Smooth muscle cell (in vitro differentiated cells): ENCODE measurements around the gene APOC4. TPM values are rescaled to one million over a fixed set of nuclear protein-coding genes. Genes with fewer than 3 reads are reported as not detected.

Source experiments
- DNase-seq: peaks from one replicate; lab custom pipeline; 2025; ENCODE audit not compliant: unreplicated experiment; lab: John Stamatoyannopoulos, UW
- H2AFZ ChIP-seq: fragments of 200-600 bp; sonication (generic); 2 replicates; pipeline ENCODE4 v1.6.0; 2016; ENCODE audit warnings: antibody characterized with exemption, low read depth, mild to moderate bottlenecking
- H3F3A ChIP-seq: fragments of 200-600 bp; sonication (generic); 2 replicates; pipeline ENCODE4 v1.6.0; 2017; ENCODE audit warnings: antibody characterized with exemption, low read depth
- H3K27ac ChIP-seq: fragments of 200-600 bp; sonication (generic); 2 replicates; pipeline ENCODE4 v1.5.1; 2016; ENCODE audit warnings: low read depth, mild to moderate bottlenecking
- H3K27me3 ChIP-seq: fragments of 200-600 bp; sonication (generic); 2 replicates; pipeline ENCODE4 v1.6.1; 2016; ENCODE audit warnings: low read depth, mild to moderate bottlenecking
- H3K36me3 ChIP-seq: fragments of 200-600 bp; sonication (generic); 2 replicates; pipeline ENCODE4 v1.5.1; 2016; ENCODE audit warnings: low read depth
- H3K4me1 ChIP-seq: fragments of 200-600 bp; sonication (generic); 2 replicates; pipeline ENCODE4 v1.5.1; 2016; ENCODE audit warnings: low read depth
- H3K4me2 ChIP-seq: fragments of 200-600 bp; sonication (generic); 2 replicates; pipeline ENCODE4 v1.6.0; 2016; ENCODE audit warnings: mild to moderate bottlenecking
- H3K4me3 ChIP-seq: fragments of 200-600 bp; sonication (generic); 2 replicates; pipeline ENCODE4 v1.5.1; 2016; ENCODE audit warnings: mild to moderate bottlenecking
- H3K79me2 ChIP-seq: fragments of 200-600 bp; sonication (generic); 2 replicates; pipeline ENCODE4 v1.6.0; 2016; ENCODE audit warnings: low read depth, mild to moderate bottlenecking
- H3K9ac ChIP-seq: fragments of 200-600 bp; sonication (generic); 2 replicates; pipeline ENCODE4 v1.6.0; 2016; ENCODE audit warnings: low read depth
- H3K9me3 ChIP-seq: fragments of 200-600 bp; sonication (generic); replicated peaks from 2 replicates; pipeline ENCODE4 v1.5.1; 2016; ENCODE audit warnings: low read depth
- H4K20me1 ChIP-seq: fragments of 200-600 bp; sonication (generic); 2 replicates; pipeline ENCODE4 v1.6.0; 2016; ENCODE audit warnings: low read depth
- WGBS: methylation state at CpG from one replicate; pipeline ENCODE4 v1.1.7; 2016; ENCODE audit warnings: low lambda C conversion rate; 5-methylcytosine and 5-hydroxymethylcytosine counted together
- polyA plus RNA-seq: library from polyadenylated mRNA; unstranded; fragments of >200 nt; fragmentation: Nextera tagmentation; extraction: Ambion mirVana; gene quantifications from 2 replicates; pipeline ENCODE4 v1.2.1, GENCODE V29; 2016
- total RNA-seq: library from RNA; depleted of rRNA; stranded (reverse); fragments of >200 nt; gene quantifications from 2 replicates; pipeline ENCODE4 v1.2.3, GENCODE V29; 2014
- TF ChIP-seq, protein P1 (sequence below): fragments of 200-600 bp; sonication (generic); IDR thresholded peaks from 2 replicates; pipeline ENCODE4 v1.5.1; 2017; ENCODE audit warnings: borderline replicate concordance, mild to moderate bottlenecking, antibody characterized with exemption; ENCODE audit not compliant: insufficient read depth, poor library complexity, severe bottlenecking

APOC4 gene
- total and polyA plus RNA-seq, 2 experiments from 2014 or later: not detected

DNA sequence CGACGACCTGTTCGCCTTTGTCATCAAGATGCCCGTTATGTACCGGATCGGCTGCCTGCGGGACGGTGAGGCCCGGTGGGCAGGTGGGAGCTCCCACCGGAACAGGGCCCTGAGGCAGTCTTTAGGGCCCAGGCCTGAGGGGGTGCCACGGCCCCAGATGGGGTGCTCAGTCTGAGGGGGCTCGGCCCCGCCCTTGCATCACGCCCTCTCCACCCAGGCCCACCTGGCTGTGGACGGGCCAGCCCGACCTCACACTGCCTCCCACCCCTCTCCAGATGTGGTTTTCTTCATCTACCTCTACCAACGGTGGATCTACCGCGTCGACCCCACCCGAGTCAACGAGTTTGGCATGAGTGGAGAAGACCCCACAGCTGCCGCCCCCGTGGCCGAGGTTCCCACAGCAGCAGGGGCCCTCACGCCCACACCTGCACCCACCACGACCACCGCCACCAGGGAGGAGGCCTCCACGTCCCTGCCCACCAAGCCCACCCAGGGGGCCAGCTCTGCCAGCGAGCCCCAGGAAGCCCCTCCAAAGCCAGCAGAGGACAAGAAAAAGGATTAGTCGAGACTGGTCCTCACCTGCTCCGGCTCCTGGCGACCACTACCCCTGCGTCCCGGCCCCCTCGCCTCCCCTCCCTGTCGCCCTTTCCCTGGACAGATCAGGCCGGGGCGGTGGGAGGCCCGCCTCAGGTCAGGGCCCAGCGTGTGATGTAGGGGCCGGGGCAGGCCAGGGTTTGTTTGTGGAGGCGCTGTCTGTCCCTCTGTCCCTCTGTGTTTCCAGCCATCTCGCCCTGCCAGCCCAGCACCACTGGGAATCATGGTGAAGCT, 50.5 kb downstream of the APOC4 start:
- Histone ChIP-seq H4K20me1 (no peaks in the 10 kb centered on the region), H3K27me3 (no peaks in the 10 kb centered on the region), H3K79me2 (no peaks in the 10 kb centered on the region), H3K4me2 (no peak overlapping the region), H3K4me1 (no peaks in the 10 kb centered on the region), H3K27ac (no peak overlapping the region), H3F3A (no peaks in the 10 kb centered on the region), H2AFZ (no peak overlapping the region), H3K36me3 (no peaks in the 10 kb centered on the region), H3K9ac (no peak overlapping the region), H3K9me3 (no peaks in the 10 kb centered on the region), H3K4me3 (no peak overlapping the region)
- DNase-seq: no peak
- 97% methylated on average over 34 of the region's 44 CpGs for WGBS
- TF ChIP-seq, protein P1, sequence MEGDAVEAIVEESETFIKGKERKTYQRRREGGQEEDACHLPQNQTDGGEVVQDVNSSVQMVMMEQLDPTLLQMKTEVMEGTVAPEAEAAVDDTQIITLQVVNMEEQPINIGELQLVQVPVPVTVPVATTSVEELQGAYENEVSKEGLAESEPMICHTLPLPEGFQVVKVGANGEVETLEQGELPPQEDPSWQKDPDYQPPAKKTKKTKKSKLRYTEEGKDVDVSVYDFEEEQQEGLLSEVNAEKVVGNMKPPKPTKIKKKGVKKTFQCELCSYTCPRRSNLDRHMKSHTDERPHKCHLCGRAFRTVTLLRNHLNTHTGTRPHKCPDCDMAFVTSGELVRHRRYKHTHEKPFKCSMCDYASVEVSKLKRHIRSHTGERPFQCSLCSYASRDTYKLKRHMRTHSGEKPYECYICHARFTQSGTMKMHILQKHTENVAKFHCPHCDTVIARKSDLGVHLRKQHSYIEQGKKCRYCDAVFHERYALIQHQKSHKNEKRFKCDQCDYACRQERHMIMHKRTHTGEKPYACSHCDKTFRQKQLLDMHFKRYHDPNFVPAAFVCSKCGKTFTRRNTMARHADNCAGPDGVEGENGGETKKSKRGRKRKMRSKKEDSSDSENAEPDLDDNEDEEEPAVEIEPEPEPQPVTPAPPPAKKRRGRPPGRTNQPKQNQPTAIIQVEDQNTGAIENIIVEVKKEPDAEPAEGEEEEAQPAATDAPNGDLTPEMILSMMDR: no peak

DNA sequence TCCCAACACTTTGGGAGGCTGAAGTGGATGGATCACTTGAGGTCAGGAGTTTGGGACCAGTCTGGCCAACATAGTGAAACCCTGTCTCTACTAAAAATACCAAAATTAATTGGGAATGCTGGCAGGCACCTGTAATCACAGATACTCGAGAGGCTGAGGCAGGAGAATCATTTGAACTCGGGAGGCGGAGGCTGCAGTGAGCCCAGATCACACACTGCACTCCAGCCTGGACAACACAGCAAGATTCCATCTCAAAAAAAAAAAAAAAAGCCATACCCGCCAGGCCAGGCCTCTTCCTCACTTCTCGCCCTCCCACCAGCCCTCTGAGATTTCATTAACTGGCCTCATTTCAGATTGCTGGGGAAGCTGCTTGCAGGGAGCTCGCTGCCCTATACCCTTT, 51.5 kb downstream of the APOC4 start:
- Histone ChIP-seq H3K27me3 (no peaks in the 10 kb centered on the region), H3K4me2 (no peak overlapping the region), H2AFZ (no peak overlapping the region), H3K9me3 (no peaks in the 10 kb centered on the region), H3K9ac (no peak overlapping the region), H3K36me3 (no peaks in the 10 kb centered on the region), H3K4me3 (no peak overlapping the region), H3F3A (no peaks in the 10 kb centered on the region), H3K79me2 (no peaks in the 10 kb centered on the region), H3K4me1 (no peaks in the 10 kb centered on the region), H3K27ac (no peak overlapping the region), H4K20me1 (no peaks in the 10 kb centered on the region)
- TF ChIP-seq, protein P1: no peak
- no peak for DNase-seq
- WGBS: 98% methylated on average over 6 of the region's 6 CpGs

DNA sequence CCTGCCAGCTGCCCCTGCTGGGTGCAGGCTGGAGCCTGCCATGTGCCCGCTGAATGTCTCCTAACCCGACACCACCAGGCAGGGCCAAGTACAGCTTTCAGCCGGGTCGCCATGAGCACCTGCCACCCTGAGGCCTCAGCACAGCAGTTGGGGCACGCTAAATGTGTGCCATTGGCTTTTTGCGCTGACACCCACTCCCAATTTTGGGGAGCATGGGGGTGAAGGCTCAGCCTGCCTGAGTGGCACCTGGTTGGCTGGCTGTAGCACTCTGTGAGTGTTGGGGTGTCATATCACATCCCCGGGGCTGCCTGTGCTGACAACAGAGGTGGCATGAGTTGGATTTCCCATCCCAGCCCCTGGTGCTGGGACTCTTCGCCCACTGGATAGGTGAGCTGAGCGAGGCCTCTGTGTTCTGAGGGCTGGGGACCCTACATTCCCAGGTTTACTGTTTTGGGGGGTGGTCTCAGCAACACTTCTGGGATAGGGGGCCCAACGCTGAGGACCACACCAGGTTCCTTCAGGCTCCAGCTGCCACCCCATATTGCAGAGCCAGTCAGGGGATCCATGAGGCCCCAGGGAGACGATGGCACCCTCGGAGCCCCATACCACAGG, 52.0 kb downstream of the APOC4 start:
- Histone ChIP-seq H3K4me2 (no peak overlapping the region), H3K9ac (no peak overlapping the region), H3K27ac (no peak overlapping the region), H3K4me3 (no peak overlapping the region), H3F3A (no peaks in the 10 kb centered on the region), H3K27me3 (no peaks in the 10 kb centered on the region), H3K4me1 (no peaks in the 10 kb centered on the region), H4K20me1 (no peaks in the 10 kb centered on the region), H3K79me2 (no peaks in the 10 kb centered on the region), H2AFZ (no peak overlapping the region), H3K9me3 (no peaks in the 10 kb centered on the region), H3K36me3 (no peaks in the 10 kb centered on the region)
- no peak for DNase-seq
- TF ChIP-seq, protein P1: no peak
- 97% methylated on average over 12 of the region's 12 CpGs for WGBS

Other genes with a start within 250 kb of the APOC4 start
- not detected in 2 replicates for gene CEACAM16, start 243.1 kb upstream of the APOC4 start, total RNA-seq
- gene CEACAM16, start 243.1 kb upstream of the APOC4 start, polyA plus RNA-seq: not detected in 2 replicates
- gene BCL3, start 193.5 kb upstream of the APOC4 start, total RNA-seq: 8.1 and 12.2 TPM in 2 replicates
- gene BCL3, start 193.5 kb upstream of the APOC4 start, polyA plus RNA-seq: 52.8 and 54.0 TPM in 2 replicates
- 0.40 and 0.90 TPM in 2 replicates for gene CBLC, start 164.3 kb upstream of the APOC4 start, total RNA-seq
- 0.87 and 2.3 TPM in 2 replicates for gene CBLC, start 164.3 kb upstream of the APOC4 start, polyA plus RNA-seq
- 1.7 and 5.0 TPM in 2 replicates for gene BCAM, start 133.1 kb upstream of the APOC4 start, total RNA-seq
- gene BCAM, start 133.1 kb upstream of the APOC4 start, polyA plus RNA-seq: 1.5 and 6.4 TPM in 2 replicates
- 91.5 and 94.6 TPM in 2 replicates for gene NECTIN2, start 95.9 kb upstream of the APOC4 start, total RNA-seq
- 160 and 164 TPM in 2 replicates for gene NECTIN2, start 95.9 kb upstream of the APOC4 start, polyA plus RNA-seq
- gene TOMM40, start 51.0 kb upstream of the APOC4 start, total RNA-seq: 38.7 and 96.0 TPM in 2 replicates
- gene TOMM40, start 51.0 kb upstream of the APOC4 start, polyA plus RNA-seq: 65.0 and 69.7 TPM in 2 replicates
- 228 and 237 TPM in 2 replicates for gene APOE, start 36.4 kb upstream of the APOC4 start, total RNA-seq
- gene APOE, start 36.4 kb upstream of the APOC4 start, polyA plus RNA-seq: 329 and 458 TPM in 2 replicates
- 8.0 and 28.4 TPM in 2 replicates for gene APOC1, start 27.6 kb upstream of the APOC4 start, total RNA-seq
- 28.6 and 31.5 TPM in 2 replicates for gene APOC1, start 27.6 kb upstream of the APOC4 start, polyA plus RNA-seq
- 0.40 TPM in 1 of 2 replicates, not detected in the other for gene APOC2, start 3.8 kb downstream of the APOC4 start, total RNA-seq
- 0.29 and 0.61 TPM in 2 replicates for gene APOC2, start 3.8 kb downstream of the APOC4 start, polyA plus RNA-seq
- gene CLPTM1, start 13.1 kb downstream of the APOC4 start, total RNA-seq: 30.7 and 41.9 TPM in 2 replicates
- 62.1 and 79.3 TPM in 2 replicates for gene CLPTM1, start 13.1 kb downstream of the APOC4 start, polyA plus RNA-seq
- gene RELB, start 59.2 kb downstream of the APOC4 start, total RNA-seq: 10.4 and 11.2 TPM in 2 replicates
- 27.1 and 31.3 TPM in 2 replicates for gene RELB, start 59.2 kb downstream of the APOC4 start, polyA plus RNA-seq
- gene CLASRP, start 96.8 kb downstream of the APOC4 start, total RNA-seq: 34.6 and 54.0 TPM in 2 replicates
- gene CLASRP, start 96.8 kb downstream of the APOC4 start, polyA plus RNA-seq: 24.3 and 34.3 TPM in 2 replicates
- gene ZNF296, start 134.2 kb downstream of the APOC4 start, total RNA-seq: 1.1 TPM in 1 of 2 replicates, not detected in the other
- 0.21 and 1.7 TPM in 2 replicates for gene ZNF296, start 134.2 kb downstream of the APOC4 start, polyA plus RNA-seq
- gene GEMIN7, start 137.0 kb downstream of the APOC4 start, total RNA-seq: 29.4 and 50.6 TPM in 2 replicates
- 66.5 and 67.0 TPM in 2 replicates for gene GEMIN7, start 137.0 kb downstream of the APOC4 start, polyA plus RNA-seq
- 11.7 and 19.2 TPM in 2 replicates for gene PPP1R37, start 150.9 kb downstream of the APOC4 start, total RNA-seq
- gene PPP1R37, start 150.9 kb downstream of the APOC4 start, polyA plus RNA-seq: 8.2 and 8.7 TPM in 2 replicates
- gene NKPD1, start 218.7 kb downstream of the APOC4 start, total RNA-seq: 1.1 and 1.6 TPM in 2 replicates
- gene NKPD1, start 218.7 kb downstream of the APOC4 start, polyA plus RNA-seq: 0.13 and 1.1 TPM in 2 replicates
- 6.0 and 10.2 TPM in 2 replicates for gene TRAPPC6A, start 236.0 kb downstream of the APOC4 start, total RNA-seq
- 31.0 and 32.2 TPM in 2 replicates for gene TRAPPC6A, start 236.0 kb downstream of the APOC4 start, polyA plus RNA-seq
- 3.5 and 5.5 TPM in 2 replicates for gene BLOC1S3, start 236.5 kb downstream of the APOC4 start, total RNA-seq
- 7.7 and 14.5 TPM in 2 replicates for gene BLOC1S3, start 236.5 kb downstream of the APOC4 start, polyA plus RNA-seq